HuH-7 (cell line): ENCODE measurements around the gene CCDC148.
"Not testable (repeated sequence)": the region's sequence is repeated elsewhere in the genome, so short reads cannot be mapped to it uniquely, and the experiment has no call there.

Experiments
- DNase-seq: peaks from one replicate; pipeline ENCODE4 v3.0.0; 2011; ENCODE audit warnings: low spot score

Gene CCDC148

GRCh38 chr2:158482594-158482993 is 26.0 kb upstream of the CCDC148 start:
- no peak for DNase-seq

- DNase-seq, result no peak
Observed at GRCh38 chr2:158481116-158481515, 24.6 kb upstream of the CCDC148 start.

GRCh38 chr2:158478816-158479215 is 22.3 kb upstream of the CCDC148 start:
- no peak for DNase-seq

- no peak for DNase-seq
Observed at GRCh38 chr2:158478237-158478636, 21.7 kb upstream of the CCDC148 start.

GRCh38 chr2:158477202-158477601 is 20.6 kb upstream of the CCDC148 start:
- DNase-seq, result no peak

- DNase-seq, result not testable (repeated sequence)
Observed at GRCh38 chr2:158474526-158475011, 18.0 kb upstream of the CCDC148 start.

GRCh38 chr2:158473719-158474392 is 17.3 kb upstream of the CCDC148 start:
- DNase-seq, result no peak

- DNase-seq, result not testable (repeated sequence)
Observed at GRCh38 chr2:158473300-158473699, 16.7 kb upstream of the CCDC148 start.

- not testable (repeated sequence) for DNase-seq
Observed at GRCh38 chr2:158472829-158473228, 16.3 kb upstream of the CCDC148 start.

- no peak for DNase-seq
Observed at GRCh38 chr2:158467248-158467647, 10.7 kb upstream of the CCDC148 start.

GRCh38 chr2:158464426-158465281 is 8.1 kb upstream of the CCDC148 start:
- DNase-seq, result peak; percentile 23

- DNase-seq, result no peak
Observed at GRCh38 chr2:158463496-158464095, 7.0 kb upstream of the CCDC148 start.

- no peak for DNase-seq
Observed at GRCh38 chr2:158460632-158461297, 4.2 kb upstream of the CCDC148 start.

- no peak for DNase-seq
Observed at GRCh38 chr2:158459161-158460003, 2.8 kb upstream of the CCDC148 start.

- no peak for DNase-seq
Observed at GRCh38 chr2:158458617-158458920, 2.0 kb upstream of the CCDC148 start.

GRCh38 chr2:158457826-158458616 is 1.5 kb upstream of the CCDC148 start:
- peak; percentile 85 for DNase-seq

- DNase-seq, result peak; percentile 36
Observed at GRCh38 chr2:158457092-158457825, 706 bp upstream of the CCDC148 start.

GRCh38 chr2:158443606-158444005 is 12.9 kb downstream of the CCDC148 start:
- no peak for DNase-seq

GRCh38 chr2:158439062-158439461 is 17.5 kb downstream of the CCDC148 start:
- not testable (repeated sequence) for DNase-seq

- DNase-seq, result not testable (repeated sequence)
Observed at GRCh38 chr2:158433716-158434115, 22.8 kb downstream of the CCDC148 start.
